ENCODE data around the gene NRGN.

DNA sequence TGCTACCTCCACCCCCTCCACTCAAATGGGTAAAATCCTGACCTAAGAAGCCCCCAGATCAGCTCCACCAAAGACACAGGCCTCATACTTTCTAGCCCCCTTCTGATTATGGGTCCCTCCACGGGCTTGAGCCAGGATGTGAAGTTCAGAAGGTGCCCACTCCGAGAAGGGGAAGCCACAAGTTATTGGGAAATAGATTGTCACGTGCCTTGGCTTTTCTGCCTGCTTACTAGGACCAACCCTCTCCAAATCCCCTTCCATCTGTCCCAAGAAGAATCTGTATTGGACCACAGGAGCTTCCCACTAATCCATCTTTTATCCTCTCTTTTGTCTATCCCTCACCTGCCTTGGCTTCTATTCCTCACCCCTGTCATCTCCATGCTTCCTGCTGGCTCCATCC is 3.0 kb upstream of the NRGN start:
- TF ChIP-seq, protein P1, sequence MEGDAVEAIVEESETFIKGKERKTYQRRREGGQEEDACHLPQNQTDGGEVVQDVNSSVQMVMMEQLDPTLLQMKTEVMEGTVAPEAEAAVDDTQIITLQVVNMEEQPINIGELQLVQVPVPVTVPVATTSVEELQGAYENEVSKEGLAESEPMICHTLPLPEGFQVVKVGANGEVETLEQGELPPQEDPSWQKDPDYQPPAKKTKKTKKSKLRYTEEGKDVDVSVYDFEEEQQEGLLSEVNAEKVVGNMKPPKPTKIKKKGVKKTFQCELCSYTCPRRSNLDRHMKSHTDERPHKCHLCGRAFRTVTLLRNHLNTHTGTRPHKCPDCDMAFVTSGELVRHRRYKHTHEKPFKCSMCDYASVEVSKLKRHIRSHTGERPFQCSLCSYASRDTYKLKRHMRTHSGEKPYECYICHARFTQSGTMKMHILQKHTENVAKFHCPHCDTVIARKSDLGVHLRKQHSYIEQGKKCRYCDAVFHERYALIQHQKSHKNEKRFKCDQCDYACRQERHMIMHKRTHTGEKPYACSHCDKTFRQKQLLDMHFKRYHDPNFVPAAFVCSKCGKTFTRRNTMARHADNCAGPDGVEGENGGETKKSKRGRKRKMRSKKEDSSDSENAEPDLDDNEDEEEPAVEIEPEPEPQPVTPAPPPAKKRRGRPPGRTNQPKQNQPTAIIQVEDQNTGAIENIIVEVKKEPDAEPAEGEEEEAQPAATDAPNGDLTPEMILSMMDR (IDR thresholded peaks at IDR 0.05; ENCODE audit: poor library complexity): no peak
- TF ChIP-seq EZH2phosphoT487 (IDR thresholded peaks at IDR 0.05; ENCODE audit: low read depth, severe bottlenecking, unreplicated experiment) (no peak), EZH2 (IDR thresholded peaks at IDR 0.05; ENCODE audit: borderline replicate concordance) (no peak)
